ENCODE measurements around the gene TGM3. TPM values are rescaled to one million over a fixed set of nuclear protein-coding genes. Genes with fewer than 3 reads are reported as not detected.

TGM3 gene
- total and polyA plus RNA-seq, 4 donors, result 0.41 to 1.5 (median 0.52) TPM

DNA sequence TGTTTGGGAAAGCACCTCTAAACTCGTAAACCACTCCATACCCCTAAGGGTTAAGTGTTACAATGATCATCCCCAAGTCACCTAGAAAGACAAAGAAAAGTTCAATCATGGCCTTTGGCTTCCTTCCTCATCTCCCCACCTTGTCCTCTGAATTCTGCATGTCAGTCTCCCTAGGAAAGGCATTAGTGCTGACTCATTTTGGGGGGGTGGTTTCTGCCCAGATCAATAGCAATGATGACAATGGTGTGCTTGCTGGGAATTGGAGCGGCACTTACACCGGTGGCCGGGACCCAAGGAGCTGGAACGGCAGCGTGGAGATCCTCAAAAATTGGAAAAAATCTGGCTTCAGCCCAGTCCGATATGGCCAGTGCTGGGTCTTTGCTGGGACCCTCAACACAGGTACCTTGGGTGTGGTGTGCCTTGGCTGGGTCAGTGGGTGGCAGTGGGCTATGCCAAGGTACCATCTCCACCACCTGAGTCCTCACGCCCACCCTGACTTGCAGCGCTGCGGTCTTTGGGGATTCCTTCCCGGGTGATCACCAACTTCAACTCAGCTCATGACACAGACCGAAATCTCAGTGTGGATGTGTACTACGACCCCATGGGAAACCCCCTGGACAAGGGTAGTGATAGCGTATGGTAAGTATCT lies 21.2 kb downstream of the TGM3 start:
- Histone ChIP-seq H3K27me3 (ENCODE audit: control insufficient read depth in 3 of 3, insufficient read depth in 3 of 3, low read length in 2 of 3) (no peaks in the 10 kb centered on the region), H3K36me3 (ENCODE audit: control insufficient read depth in 4 of 4, insufficient read depth in 4 of 4, low read length in 4 of 4) (no peaks in the 10 kb centered on the region), H3K4me1 (ENCODE audit: control insufficient read depth in 5 of 5, insufficient read depth in 5 of 5, low read length in 5 of 5) (peaks cover 0 to 2% (median 0%) of the 10 kb centered on the region in 5 donors), H3K4me3 (no peak overlapping the region), H3K9ac (ENCODE audit: insufficient read depth in 1 of 2, low read length in 2 of 2) (no peak overlapping the region), H3K9me3 (ENCODE audit: control insufficient read depth in 4 of 4, insufficient read depth in 3 of 4, low read length in 3 of 4) (peaks cover 0 to 8% (median 0%) of the 10 kb centered on the region in 4 donors), H3K27ac (ENCODE audit: low read depth in 1 of 2, low read length in 1 of 2) (no peak overlapping the region)
- TF ChIP-seq, protein P1, sequence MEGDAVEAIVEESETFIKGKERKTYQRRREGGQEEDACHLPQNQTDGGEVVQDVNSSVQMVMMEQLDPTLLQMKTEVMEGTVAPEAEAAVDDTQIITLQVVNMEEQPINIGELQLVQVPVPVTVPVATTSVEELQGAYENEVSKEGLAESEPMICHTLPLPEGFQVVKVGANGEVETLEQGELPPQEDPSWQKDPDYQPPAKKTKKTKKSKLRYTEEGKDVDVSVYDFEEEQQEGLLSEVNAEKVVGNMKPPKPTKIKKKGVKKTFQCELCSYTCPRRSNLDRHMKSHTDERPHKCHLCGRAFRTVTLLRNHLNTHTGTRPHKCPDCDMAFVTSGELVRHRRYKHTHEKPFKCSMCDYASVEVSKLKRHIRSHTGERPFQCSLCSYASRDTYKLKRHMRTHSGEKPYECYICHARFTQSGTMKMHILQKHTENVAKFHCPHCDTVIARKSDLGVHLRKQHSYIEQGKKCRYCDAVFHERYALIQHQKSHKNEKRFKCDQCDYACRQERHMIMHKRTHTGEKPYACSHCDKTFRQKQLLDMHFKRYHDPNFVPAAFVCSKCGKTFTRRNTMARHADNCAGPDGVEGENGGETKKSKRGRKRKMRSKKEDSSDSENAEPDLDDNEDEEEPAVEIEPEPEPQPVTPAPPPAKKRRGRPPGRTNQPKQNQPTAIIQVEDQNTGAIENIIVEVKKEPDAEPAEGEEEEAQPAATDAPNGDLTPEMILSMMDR (IDR thresholded peaks at IDR 0.05; ENCODE audit: control extremely low read depth, extremely low read depth), result no peak
- no peak for ATAC-seq (ENCODE audit: insufficient read depth, low FRiP score)
- DNase-seq, result no peak
- WGBS, 2 donors, result 91 to 93% methylated on average over 14 of the region's 14 CpGs

DNA sequence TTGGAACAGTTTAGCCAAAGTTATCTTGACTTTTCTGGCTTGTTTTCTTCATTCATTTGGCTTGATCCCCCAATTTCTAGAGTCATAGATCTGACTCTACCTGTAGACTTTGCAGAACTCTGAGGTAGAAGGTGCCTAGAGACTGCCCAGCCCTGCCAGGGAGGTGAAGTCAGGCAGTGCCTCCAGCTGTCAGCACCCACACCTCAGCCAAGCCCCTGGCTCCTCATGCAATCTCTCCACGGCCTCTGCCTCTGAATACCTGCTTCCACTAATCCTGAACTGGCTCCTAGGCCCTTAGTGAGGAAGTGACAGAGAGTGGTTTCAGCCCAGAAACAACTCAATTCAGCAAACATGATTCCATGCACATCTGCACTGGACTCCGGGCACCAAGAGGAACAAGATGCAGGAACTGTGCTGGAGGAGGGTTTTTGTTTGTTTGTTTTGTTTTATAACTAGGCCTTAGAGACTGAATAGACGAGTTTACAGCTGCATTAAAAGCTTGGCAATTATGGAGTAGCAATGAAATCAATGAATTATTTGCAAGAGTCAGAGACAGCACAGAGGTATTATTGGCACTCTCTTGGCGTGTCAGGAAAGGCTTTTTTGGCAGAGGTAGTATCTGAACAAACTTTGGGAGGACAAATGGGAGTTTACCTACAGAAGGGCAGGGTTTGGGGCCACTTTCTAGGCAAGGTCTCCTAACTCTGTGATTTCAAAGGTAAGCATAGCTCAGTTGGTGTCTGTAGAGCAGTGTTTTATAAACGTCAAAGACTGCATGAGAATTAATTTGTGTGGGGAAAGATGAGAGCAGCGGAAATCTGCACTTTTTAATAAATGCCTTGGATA lies 25.2 kb downstream of the TGM3 start:
- no peak for ATAC-seq (ENCODE audit: insufficient read depth, low FRiP score)

DNA sequence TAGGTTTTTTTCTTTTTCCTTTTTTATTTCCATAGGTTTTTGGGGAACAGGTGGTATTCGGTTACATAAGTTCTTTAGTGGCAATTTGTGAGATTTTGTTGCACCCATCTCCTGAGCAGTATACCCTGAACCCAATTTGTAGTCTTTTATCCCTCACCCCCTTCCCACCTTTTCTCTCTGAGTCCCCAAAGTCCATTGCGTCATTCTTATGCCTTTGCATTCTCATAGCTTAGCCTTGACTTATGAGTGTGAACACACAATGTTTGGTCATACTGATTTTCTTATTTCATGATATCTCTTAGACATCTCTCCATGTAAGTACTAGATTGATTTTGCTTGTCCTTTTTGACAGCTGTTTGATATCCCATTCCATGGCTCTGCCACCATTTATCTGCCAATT lies 27.2 kb downstream of the TGM3 start:
- TF ChIP-seq, protein P1 (IDR thresholded peaks at IDR 0.05; ENCODE audit: control extremely low read depth, extremely low read depth), result no peak
- no peaks in the 10 kb centered on the region for H3K27me3 ChIP-seq (ENCODE audit: control insufficient read depth in 3 of 3, insufficient read depth in 3 of 3, low read length in 2 of 3)
- no peaks in the 10 kb centered on the region for H3K4me1 ChIP-seq (ENCODE audit: control insufficient read depth in 5 of 5, insufficient read depth in 5 of 5, low read length in 5 of 5)
- peaks cover 0 to 5% (median 0%) of the 10 kb centered on the region in 4 donors for H3K9me3 ChIP-seq (ENCODE audit: control insufficient read depth in 4 of 4, insufficient read depth in 3 of 4, low read length in 3 of 4)
- no peak overlapping the region for H3K27ac ChIP-seq (ENCODE audit: low read depth in 1 of 2, low read length in 1 of 2)
- DNase-seq (no peak), ATAC-seq (ENCODE audit: insufficient read depth, low FRiP score) (no peak)
- H3K9ac ChIP-seq (ENCODE audit: insufficient read depth in 1 of 2, low read length in 2 of 2), result no peak overlapping the region
- H3K36me3 ChIP-seq (ENCODE audit: control insufficient read depth in 4 of 4, insufficient read depth in 4 of 4, low read length in 4 of 4), result no peaks in the 10 kb centered on the region
- no peak overlapping the region for H3K4me3 ChIP-seq
- 96 to 98% methylated on average over 2 of the region's 2 CpGs for WGBS, 2 donors

More for the DNA sequence above, 25.2 kb downstream of the TGM3 start:
- WGBS, 2 donors, result 70 to 80% methylated on average over 6 of the region's 6 CpGs
- H3K9me3 ChIP-seq (ENCODE audit: control insufficient read depth in 4 of 4, insufficient read depth in 3 of 4, low read length in 3 of 4), result peaks cover 0 to 5% (median 2%) of the 10 kb centered on the region in 4 donors
- no peaks in the 10 kb centered on the region for H3K4me1 ChIP-seq (ENCODE audit: control insufficient read depth in 5 of 5, insufficient read depth in 5 of 5, low read length in 5 of 5)
- no peak overlapping the region for H3K4me3 ChIP-seq
- TF ChIP-seq, protein P1 (IDR thresholded peaks at IDR 0.05; ENCODE audit: control extremely low read depth, extremely low read depth), result no peak
- no peak overlapping the region for H3K9ac ChIP-seq (ENCODE audit: insufficient read depth in 1 of 2, low read length in 2 of 2)
- no peak for DNase-seq
- H3K27ac ChIP-seq (ENCODE audit: low read depth in 1 of 2, low read length in 1 of 2), result no peak overlapping the region
- no peaks in the 10 kb centered on the region for H3K36me3 ChIP-seq (ENCODE audit: control insufficient read depth in 4 of 4, insufficient read depth in 4 of 4, low read length in 4 of 4)
- no peaks in the 10 kb centered on the region for H3K27me3 ChIP-seq (ENCODE audit: control insufficient read depth in 3 of 3, insufficient read depth in 3 of 3, low read length in 2 of 3)
